GM12891 (cell line): ENCODE measurements around the gene SLIT1.

Experiments
- POLR2A ChIP-seq: IDR thresholded peaks from 2 replicates; pipeline ENCODE4 v1.6.1; 2011; ENCODE audit warnings: low read depth, low read length, control low read depth
- POLR2AphosphoS5 ChIP-seq: IDR thresholded peaks from 2 replicates; pipeline ENCODE4 v1.6.1; 2011; ENCODE audit warnings: low read depth, low read length, control low read depth
- TAF1 ChIP-seq: IDR thresholded peaks from 2 replicates; pipeline ENCODE4 v1.6.1; 2011; ENCODE audit warnings: low read depth, low read length, control low read depth

GRCh38 chr10:97012470-97012869 is 173.3 kb downstream of the SLIT1 start:
- TF ChIP-seq POLR2A (no peak), POLR2AphosphoS5 (no peak), TAF1 (no peak)
